Stimulated activated CD8-positive, alpha-beta memory T cell treated with anti-CD3 and anti-CD28 coated beads, Interleukin-4, amount 100 ng/mL, for 48 hours (primary cell): Measurements from ENCODE around the gene WASHC1.
"Not testable (repeated sequence)": the region's sequence is repeated elsewhere in the genome, so short reads cannot be mapped to it uniquely, and the experiment has no call there.

Experiments
- DNase-seq: peaks from one replicate; pipeline ENCODE4 v3.0.0-alpha.2; 2020

Gene WASHC1

GRCh38 chr9:11206-11605 lies 18.1 kb downstream of the WASHC1 start:
- DNase-seq = peak; percentile 91

GRCh38 chr9:10653-11053 lies 18.6 kb downstream of the WASHC1 start:
- not testable (repeated sequence) for DNase-seq

- not testable (repeated sequence) for DNase-seq
These were observed 19.0 kb downstream of the WASHC1 start for GRCh38 chr9:10207-10606.
